Spleen (tissue), 11 donors: ENCODE data around the gene VRK3. TPM values are rescaled to one million over a fixed set of nuclear protein-coding genes. Genes with fewer than 3 reads are reported as not detected.
"Not testable (repeated sequence)": the region's sequence is repeated elsewhere in the genome, so short reads cannot be mapped to it uniquely, and the experiment has no call there.

Experiments used
- DNase-seq: peaks from one replicate; pipeline ENCODE4 v3.0.0-alpha.2; 2020
- H3K27ac ChIP-seq, 8 donors: fragments of 200-600 bp; sonication (generic) in 7 of 8; 1 replicate in 4 of 8; 2 replicates in 4 of 8; pipeline versions ENCODE4 v1.5.0 to v1.8.0; 2016 to 2021; ENCODE audit warnings: inconsistent platforms in 4 of 8, mild to moderate bottlenecking in 4 of 8, moderate library complexity in 1 of 8
- H3K27me3 ChIP-seq, 7 donors: fragments of 200-600 bp; sonication (generic) in 6 of 7; replicated peaks in 1 of 7; 1 replicate in 4 of 7; 2 replicates in 3 of 7; pipeline versions ENCODE4 v1.5.0 to v1.8.0; 2016 to 2021; ENCODE audit warnings: inconsistent platforms in 3 of 7, mild to moderate bottlenecking in 1 of 7
- H3K36me3 ChIP-seq, 6 donors: fragments of 200-600 bp; sonication (generic) in 5 of 6; 1 replicate in 4 of 6; 2 replicates in 2 of 6; pipeline versions ENCODE4 v1.5.0 to v1.8.0; 2016 to 2021; ENCODE audit warnings: inconsistent platforms in 2 of 6
- H3K4me1 ChIP-seq, 6 donors: fragments of 200-600 bp; sonication (generic) in 5 of 6; 1 replicate in 3 of 6; 2 replicates in 3 of 6; pipeline versions ENCODE4 v1.5.0 to v1.8.0; 2016 to 2021; ENCODE audit warnings: inconsistent platforms in 3 of 6
- H3K4me3 ChIP-seq, 8 donors: fragments of 200-600 bp; sonication (generic) in 7 of 8; 1 replicate in 4 of 8; 2 replicates in 4 of 8; pipeline versions ENCODE4 v1.5.0 to v1.8.0; 2016 to 2021; ENCODE audit warnings: inconsistent platforms in 4 of 8, mild to moderate bottlenecking in 4 of 8, moderate library complexity in 2 of 8
- H3K9me3 ChIP-seq, 8 donors: fragments of 200-600 bp; sonication (generic) in 7 of 8; 1 replicate in 4 of 8; 2 replicates in 4 of 8; pipeline versions ENCODE4 v1.5.0 to v1.8.0; 2016 to 2021; ENCODE audit warnings: inconsistent platforms in 4 of 8
- POLR2A ChIP-seq, 3 donors: fragments of 450-650 bp; IDR thresholded peaks; one replicate each; pipeline ENCODE4 v1.5.1; 2017; ENCODE audit warnings: antibody characterized with exemption in 3 of 3, mild to moderate bottlenecking in 1 of 3
- POLR2AphosphoS5 ChIP-seq, 3 donors: sonication (generic); formaldehyde crosslinking; IDR thresholded peaks; one replicate each; pipeline ENCODE4 v1.5.1; 2017; ENCODE audit warnings: antibody characterized with exemption in 3 of 3
- WGBS, 5 donors: extraction: QIAGEN DNeasy Blood & Tissue Kit in 3 of 5; methylation state at CpG; one replicate each; pipeline versions ENCODE4 v1.1.5 to v1.1.7; 2013 to 2018; 5-methylcytosine and 5-hydroxymethylcytosine counted together
- intact Hi-C: fragments of 100-400 bp; cut with DNase I; formaldehyde crosslinking; loops from one replicate; pipeline ENCODE4 v1.15.0; 2023; ENCODE audit warnings: low total_unique reads
- polyA plus RNA-seq, 3 donors: library from polyadenylated mRNA; stranded (reverse); fragments of 200-250 nt; gene quantifications; one replicate each; pipeline ENCODE4 v1.2.1, GENCODE V29; 2013
- total RNA-seq, 7 donors: library from RNA; depleted of rRNA in 3 of 7; stranded (reverse); fragments of >200 nt in 3 of 7; fragmentation: NEBNext Ultra II Directional in 4 of 7; extraction: Animal tissue kit (Norgen Biotek cat#: 25700) in 4 of 7; gene quantifications; one replicate each; pipeline versions ENCODE4 v1.1.0 to v1.2.1, GENCODE V29; 2016 to 2021
- TF ChIP-seq, protein P1 (sequence below), 11 experiments: fragments of 200-600 bp in 7 of 11; fragments of 450-650 bp in 4 of 11; sonication (generic) in 4 of 11; IDR thresholded peaks in 8 of 11; conservative IDR thresholded peaks in 3 of 11; 1 replicate in 7 of 11; 2 replicates in 4 of 11; pipeline versions ENCODE4 v1.4.0 to v1.8.0; 2016 to 2021; ENCODE audit warnings: antibody characterized with exemption in 11 of 11, inconsistent platforms in 4 of 11, mild to moderate bottlenecking in 1 of 11
- donor health status: healthy with polysubstance abuse.
- donor health status: DM: no; HTN: no; CAD: no; lungs with moderate emphysema.
- donor health status: DM: no; HTN: no; CAD: no.
- donor health status: Bipolar disorder and iron deficiency.
- donor health status: healthy.
- donor health status: DM: no; HTN: no; CAD: no.
- donor health status: DM: yes; HTN: yes; CAD: no.

The VRK3 gene
- total and polyA plus RNA-seq, 10 donors: 17.0 to 60.8 (median 49.7) TPM

DNA sequence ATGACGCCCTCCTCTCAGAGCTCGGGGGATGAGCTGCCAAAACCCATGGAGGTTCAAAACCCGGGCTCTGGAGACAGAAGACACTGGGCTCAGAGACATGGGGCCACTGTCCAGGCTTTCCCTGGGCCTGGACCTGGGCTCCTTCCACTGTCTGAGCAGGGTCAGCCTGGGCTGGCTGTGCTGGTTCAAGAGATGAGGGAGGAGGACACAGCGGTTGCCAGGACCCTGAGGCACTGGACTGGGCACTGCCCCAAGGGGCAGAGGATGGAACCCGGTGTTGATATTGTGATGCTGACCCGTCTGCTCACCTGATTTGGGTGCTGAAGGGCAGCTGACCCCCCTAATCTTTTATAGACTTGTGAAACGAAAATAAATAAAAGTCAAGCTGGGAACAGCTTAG is 50.1 kb downstream of the VRK3 start:
- intact Hi-C loops: no loop called here

DNA sequence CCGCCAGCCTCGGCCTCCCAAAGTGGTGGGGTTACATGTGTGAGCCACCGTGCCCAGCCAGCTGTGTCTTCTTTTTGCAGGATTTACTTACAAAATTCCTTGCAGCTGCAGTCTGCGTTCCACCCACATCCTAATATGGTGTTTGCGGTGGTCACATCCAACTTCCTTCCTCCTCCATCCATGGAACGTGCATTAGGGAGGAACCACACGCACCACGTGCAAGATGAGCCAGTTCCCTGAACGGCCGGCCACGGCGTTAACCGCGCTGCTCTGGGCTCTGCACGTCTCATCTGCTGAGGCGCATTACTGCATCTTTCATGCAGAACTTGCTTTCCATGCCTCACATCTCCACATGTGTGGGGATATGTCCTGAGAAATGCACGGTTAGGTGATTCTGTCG is 51.2 kb downstream of the VRK3 start:
- 63 to 85% (median 68%) methylated on average over 11 to 18 of the region's 18 CpGs for WGBS, 5 donors
- H3K9me3 ChIP-seq: no peaks in the 10 kb centered on the region
- intact Hi-C loops: no loop called here
- no peak overlapping the region for H3K27ac ChIP-seq
- peaks cover 0 to 4% (median 0%) of the 10 kb centered on the region in 7 donors for H3K27me3 ChIP-seq
- no peak overlapping the region for H3K4me3 ChIP-seq
- no peak for DNase-seq
- peaks cover 0 to 66% (median 32%) of the 10 kb centered on the region in 6 donors for H3K36me3 ChIP-seq
- TF ChIP-seq POLR2A (IDR thresholded peaks at IDR 0.05) (no peak), POLR2AphosphoS5 (IDR thresholded peaks at IDR 0.05) (peak; percentile 58 to 67 (median 62))
- TF ChIP-seq, protein P1, sequence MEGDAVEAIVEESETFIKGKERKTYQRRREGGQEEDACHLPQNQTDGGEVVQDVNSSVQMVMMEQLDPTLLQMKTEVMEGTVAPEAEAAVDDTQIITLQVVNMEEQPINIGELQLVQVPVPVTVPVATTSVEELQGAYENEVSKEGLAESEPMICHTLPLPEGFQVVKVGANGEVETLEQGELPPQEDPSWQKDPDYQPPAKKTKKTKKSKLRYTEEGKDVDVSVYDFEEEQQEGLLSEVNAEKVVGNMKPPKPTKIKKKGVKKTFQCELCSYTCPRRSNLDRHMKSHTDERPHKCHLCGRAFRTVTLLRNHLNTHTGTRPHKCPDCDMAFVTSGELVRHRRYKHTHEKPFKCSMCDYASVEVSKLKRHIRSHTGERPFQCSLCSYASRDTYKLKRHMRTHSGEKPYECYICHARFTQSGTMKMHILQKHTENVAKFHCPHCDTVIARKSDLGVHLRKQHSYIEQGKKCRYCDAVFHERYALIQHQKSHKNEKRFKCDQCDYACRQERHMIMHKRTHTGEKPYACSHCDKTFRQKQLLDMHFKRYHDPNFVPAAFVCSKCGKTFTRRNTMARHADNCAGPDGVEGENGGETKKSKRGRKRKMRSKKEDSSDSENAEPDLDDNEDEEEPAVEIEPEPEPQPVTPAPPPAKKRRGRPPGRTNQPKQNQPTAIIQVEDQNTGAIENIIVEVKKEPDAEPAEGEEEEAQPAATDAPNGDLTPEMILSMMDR (IDR thresholded peaks at IDR 0.05 in 8 of 11, conservative IDR thresholded peaks at IDR 0.05 in 3 of 11): no peak
- peaks cover 0 to 21% (median 3%) of the 10 kb centered on the region in 6 donors for H3K4me1 ChIP-seq

More for the DNA sequence above, 50.1 kb downstream of the VRK3 start:
- peaks cover 0 to 19% (median 3%) of the 10 kb centered on the region in 6 donors for H3K4me1 ChIP-seq
- no peak for DNase-seq
- no peaks in the 10 kb centered on the region for H3K9me3 ChIP-seq
- peaks cover 0 to 77% (median 35%) of the 10 kb centered on the region in 6 donors for H3K36me3 ChIP-seq
- no peak overlapping the region for H3K27ac ChIP-seq
- no peak overlapping the region for H3K4me3 ChIP-seq
- WGBS, 5 donors: 88 to 98% (median 93%) methylated on average over 4 to 7 of the region's 7 CpGs
- H3K27me3 ChIP-seq: no peaks in the 10 kb centered on the region
- peak in 2 of 3 donors; percentile 37 to 50 for TF ChIP-seq POLR2AphosphoS5 (IDR thresholded peaks at IDR 0.05)
- TF ChIP-seq POLR2A (IDR thresholded peaks at IDR 0.05): no peak

DNA sequence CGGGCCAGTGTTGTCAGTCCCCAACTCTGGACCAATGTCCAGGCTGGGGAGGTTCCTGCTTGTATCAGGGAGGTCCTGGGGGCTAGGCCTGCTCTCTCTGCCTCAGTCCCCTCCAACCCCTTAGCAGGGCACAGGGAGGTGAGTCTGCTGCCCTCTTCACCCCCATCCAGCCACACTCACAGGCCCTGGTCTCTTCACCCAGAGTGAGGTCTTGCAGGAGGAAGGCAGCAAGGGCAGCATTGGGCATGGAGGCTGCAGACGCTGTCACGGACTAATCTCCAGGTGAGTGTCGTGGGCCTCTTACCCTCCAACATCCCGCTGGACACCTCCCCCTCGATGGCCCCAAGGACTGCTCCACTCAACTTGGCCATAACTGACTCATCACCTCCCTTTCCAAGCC is 52.3 kb downstream of the VRK3 start:
- TF ChIP-seq, protein P1 (IDR thresholded peaks at IDR 0.05 in 8 of 11, conservative IDR thresholded peaks at IDR 0.05 in 3 of 11): no peak
- TF ChIP-seq POLR2A (IDR thresholded peaks at IDR 0.05) (no peak), POLR2AphosphoS5 (IDR thresholded peaks at IDR 0.05) (peak in 1 of 3 donors; percentile 37)
- WGBS, 5 donors: 85 to 95% (median 93%) methylated on average over 5 to 6 of the region's 6 CpGs
- DNase-seq: no peak
- Histone ChIP-seq H3K27me3 (peaks cover 0 to 15% (median 0%) of the 10 kb centered on the region in 7 donors), H3K9me3 (no peaks in the 10 kb centered on the region), H3K4me1 (peaks cover 0 to 32% (median 3%) of the 10 kb centered on the region in 6 donors), H3K27ac (no peak overlapping the region), H3K36me3 (peaks cover 0 to 54% (median 22%) of the 10 kb centered on the region in 6 donors), H3K4me3 (no peak overlapping the region)
- intact Hi-C loops: no loop called here

DNA sequence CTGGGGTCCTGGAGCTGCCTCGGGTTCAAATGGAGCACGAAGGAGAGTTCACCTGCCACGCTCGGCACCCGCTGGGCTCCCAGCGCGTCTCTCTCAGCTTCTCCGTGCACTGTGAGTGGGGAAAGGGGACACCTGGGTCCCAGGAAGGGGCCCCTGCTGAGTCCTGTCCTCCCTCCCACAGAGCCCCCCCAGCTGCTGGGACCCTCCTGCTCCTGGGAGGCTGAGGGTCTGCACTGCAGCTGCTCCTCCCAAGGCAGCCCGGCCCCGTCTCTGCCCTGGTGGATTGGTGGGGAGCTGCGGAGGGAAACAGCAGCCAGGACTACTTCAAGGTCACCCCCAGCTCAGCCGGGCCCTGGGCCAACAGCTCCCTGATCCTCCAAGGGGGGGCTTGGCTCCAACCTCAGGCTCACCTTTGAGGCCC is 53.2 kb downstream of the VRK3 start:
- no peak overlapping the region for H3K27ac ChIP-seq
- H3K36me3 ChIP-seq: peaks cover 0 to 46% (median 14%) of the 10 kb centered on the region in 6 donors
- DNase-seq: no peak
- H3K4me3 ChIP-seq: no peak overlapping the region
- no peaks in the 10 kb centered on the region for H3K9me3 ChIP-seq
- H3K4me1 ChIP-seq: peaks cover 0 to 36% (median 3%) of the 10 kb centered on the region in 6 donors
- TF ChIP-seq POLR2A (IDR thresholded peaks at IDR 0.05) (no peak), POLR2AphosphoS5 (IDR thresholded peaks at IDR 0.05) (peak in 1 of 3 donors; percentile 34)
- WGBS, 5 donors: 57 to 85% (median 76%) methylated on average over 1 to 12 of the region's 12 CpGs
- H3K27me3 ChIP-seq: peaks cover 0 to 16% (median 0%) of the 10 kb centered on the region in 7 donors
- intact Hi-C loops: no loop called here

DNA sequence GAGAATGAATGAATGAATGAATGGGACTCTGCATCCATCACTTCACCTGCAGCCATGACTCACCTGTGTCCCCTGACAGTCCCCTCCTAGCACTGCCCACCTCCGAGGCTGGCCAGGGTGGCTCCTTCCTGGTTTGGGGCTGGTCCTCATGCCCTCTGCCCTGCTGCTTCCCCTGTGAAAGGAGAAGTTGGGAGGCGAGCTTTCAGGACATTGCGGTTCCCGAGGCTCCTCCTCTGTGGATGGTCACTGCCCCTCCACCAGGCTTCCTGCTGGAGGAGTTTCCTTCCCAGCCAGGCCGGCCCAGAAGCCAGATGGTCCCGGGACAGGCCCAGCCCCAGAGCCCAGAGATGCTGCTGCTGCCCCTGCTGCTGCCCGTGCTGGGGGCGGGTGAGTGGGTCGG is 55.8 kb downstream of the VRK3 start:
- DNase-seq, intact Hi-C loops, H3K9me3 ChIP-seq: not testable (repeated sequence)
- Histone ChIP-seq H3K4me1 (peaks cover 0 to 46% (median 6%) of the 10 kb centered on the region in 6 donors), H3K27ac (peak overlapping the region in 2 of 8 donors; percentile 70 to 78), H3K4me3 (peak overlapping the region in 1 of 8 donors; percentile 57), H3K36me3 (peaks cover 0 to 22% (median 0%) of the 10 kb centered on the region in 6 donors), H3K27me3 (peaks cover 0 to 16% (median 0%) of the 10 kb centered on the region in 7 donors)
- 0 to 4% (median 0%) methylated on average over 1 to 4 of the region's 9 CpGs for WGBS, 5 donors
